ENCODE measurements around the gene CRACR2B. TPM values are rescaled to one million over a fixed set of nuclear protein-coding genes. Genes with fewer than 3 reads are reported as not detected.

CRACR2B gene
- total and polyA plus RNA-seq, 2 of the 13 experiments (the other 11 are each of a cell fraction or from before 2014, with no cell fraction given), result 14.9 to 21.0 TPM

DNA sequence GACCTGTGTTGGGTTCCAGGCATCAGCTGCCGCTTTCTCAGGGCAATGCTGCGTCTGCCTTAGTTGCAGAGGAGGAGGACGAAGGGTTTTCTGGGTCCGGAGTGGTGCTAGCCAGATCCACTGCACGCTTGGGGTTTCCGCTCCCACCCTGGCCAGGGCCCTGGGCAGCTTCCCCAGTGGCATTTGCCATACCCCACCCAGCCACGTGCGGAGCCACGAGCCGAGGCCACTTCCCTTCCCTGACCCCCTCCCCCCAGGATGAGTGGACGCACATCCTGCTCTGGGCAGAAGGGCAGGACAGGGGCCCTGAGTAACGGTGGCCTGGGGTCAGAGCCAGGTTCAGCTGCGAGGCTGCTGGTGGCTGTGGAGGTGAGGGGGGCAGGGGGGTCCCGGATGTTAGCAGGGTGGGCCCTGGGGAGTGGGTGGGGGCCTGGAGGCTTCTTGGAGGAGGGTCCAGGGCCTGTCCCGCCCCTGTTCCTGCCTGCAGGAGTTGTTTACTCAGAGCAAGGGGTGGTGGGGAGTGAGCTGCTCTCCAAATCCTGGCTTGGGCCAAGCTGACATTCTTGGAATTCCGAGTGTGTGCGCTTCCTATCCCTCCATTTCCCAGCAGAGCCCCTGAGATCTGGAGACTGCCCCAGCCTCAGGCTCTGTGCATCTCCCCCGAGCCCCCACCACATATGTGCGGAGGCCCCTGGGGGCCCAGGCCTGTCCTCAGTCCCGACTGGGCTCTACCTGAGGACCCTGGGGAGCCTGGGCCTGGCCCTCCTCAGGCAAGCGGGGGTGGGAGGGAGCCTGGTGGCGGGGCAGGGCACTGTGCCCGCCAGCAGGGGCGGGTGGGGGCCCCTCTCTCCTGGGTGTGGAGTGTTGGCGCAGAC is 16.3 kb downstream of the CRACR2B start (continued):
- TF ChIP-seq, protein P1, sequence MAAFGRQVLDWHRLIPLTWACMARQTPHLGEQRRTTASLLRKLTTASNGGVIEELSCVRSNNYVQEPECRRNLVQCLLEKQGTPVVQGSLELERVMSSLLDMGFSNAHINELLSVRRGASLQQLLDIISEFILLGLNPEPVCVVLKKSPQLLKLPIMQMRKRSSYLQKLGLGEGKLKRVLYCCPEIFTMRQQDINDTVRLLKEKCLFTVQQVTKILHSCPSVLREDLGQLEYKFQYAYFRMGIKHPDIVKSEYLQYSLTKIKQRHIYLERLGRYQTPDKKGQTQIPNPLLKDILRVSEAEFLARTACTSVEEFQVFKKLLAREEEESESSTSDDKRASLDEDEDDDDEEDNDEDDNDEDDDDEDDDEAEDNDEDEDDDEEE (CRISPR knock-in tag; IDR thresholded peaks at IDR 0.05), result no peak
- TF ChIP-seq THAP11 (CRISPR knock-in tag; IDR thresholded peaks at IDR 0.05), result peak; percentile 41; the same call in 1 of the 2 replicates
- TF ChIP-seq, protein P2, sequence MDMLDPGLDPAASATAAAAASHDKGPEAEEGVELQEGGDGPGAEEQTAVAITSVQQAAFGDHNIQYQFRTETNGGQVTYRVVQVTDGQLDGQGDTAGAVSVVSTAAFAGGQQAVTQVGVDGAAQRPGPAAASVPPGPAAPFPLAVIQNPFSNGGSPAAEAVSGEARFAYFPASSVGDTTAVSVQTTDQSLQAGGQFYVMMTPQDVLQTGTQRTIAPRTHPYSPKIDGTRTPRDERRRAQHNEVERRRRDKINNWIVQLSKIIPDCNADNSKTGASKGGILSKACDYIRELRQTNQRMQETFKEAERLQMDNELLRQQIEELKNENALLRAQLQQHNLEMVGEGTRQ (IDR thresholded peaks at IDR 0.05; ENCODE audit: low read depth, low read length), result no peak
- TF ChIP-seq, protein P2 (CRISPR knock-in tag; IDR thresholded peaks at IDR 0.05; ENCODE audit: borderline replicate concordance), result no peak
- no peak for TF ChIP-seq ZNF790 (CRISPR knock-in tag; IDR thresholded peaks at IDR 0.05; ENCODE audit: borderline replicate concordance)
- TF ChIP-seq ZMYM4 (CRISPR knock-in tag; IDR thresholded peaks at IDR 0.05), result 0 out of 2 replicates have a peak, but pooled peaks have one; percentile 27
- no peak; the same call in 1 of the 2 replicates for TF ChIP-seq ZNF331 (CRISPR knock-in tag; IDR thresholded peaks at IDR 0.05)
- no peak for TF ChIP-seq KAT2B (IDR thresholded peaks at IDR 0.05; ENCODE audit: borderline replicate concordance, low read depth, low read length)
- TF ChIP-seq, protein P3, sequence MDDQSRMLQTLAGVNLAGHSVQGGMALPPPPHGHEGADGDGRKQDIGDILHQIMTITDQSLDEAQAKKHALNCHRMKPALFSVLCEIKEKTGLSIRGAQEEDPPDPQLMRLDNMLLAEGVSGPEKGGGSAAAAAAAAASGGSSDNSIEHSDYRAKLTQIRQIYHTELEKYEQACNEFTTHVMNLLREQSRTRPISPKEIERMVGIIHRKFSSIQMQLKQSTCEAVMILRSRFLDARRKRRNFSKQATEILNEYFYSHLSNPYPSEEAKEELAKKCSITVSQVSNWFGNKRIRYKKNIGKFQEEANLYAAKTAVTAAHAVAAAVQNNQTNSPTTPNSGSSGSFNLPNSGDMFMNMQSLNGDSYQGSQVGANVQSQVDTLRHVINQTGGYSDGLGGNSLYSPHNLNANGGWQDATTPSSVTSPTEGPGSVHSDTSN (CRISPR knock-in tag; IDR thresholded peaks at IDR 0.05; ENCODE audit: borderline replicate concordance), result no peak
- no peak for TF ChIP-seq IKZF1 (IDR thresholded peaks at IDR 0.05)
- no peak for TF ChIP-seq MAFF (IDR thresholded peaks at IDR 0.05; ENCODE audit: low read depth, low read length)
- TF ChIP-seq ARNT (IDR thresholded peaks at IDR 0.05), result no peak
- TF ChIP-seq TARDBP (CRISPR knock-in tag; IDR thresholded peaks at IDR 0.05), result peak; percentile 63; the same call in 1 of the 2 replicates
- no peak for TF ChIP-seq PLRG1 (conservative IDR thresholded peaks at IDR 0.05)
- no peak for TF ChIP-seq REXO4 (CRISPR knock-in tag; IDR thresholded peaks at IDR 0.05; ENCODE audit: borderline replicate concordance)
- TF ChIP-seq LCORL (IDR thresholded peaks at IDR 0.05), result peak; percentile 60; the same call in 1 of the 2 replicates
- peak; percentile 97 for TF ChIP-seq LCORL (CRISPR knock-in tag; IDR thresholded peaks at IDR 0.05)
- peak; percentile 52; the same call in 1 of the 2 replicates for TF ChIP-seq NCOA2 (CRISPR knock-in tag; IDR thresholded peaks at IDR 0.05)
- TF ChIP-seq ZNF383 (CRISPR knock-in tag; IDR thresholded peaks at IDR 0.05; ENCODE audit: borderline replicate concordance), result no peak
- TF ChIP-seq NFE2 (CRISPR knock-in tag; IDR thresholded peaks at IDR 0.05), result no peak
- TF ChIP-seq, protein P4, sequence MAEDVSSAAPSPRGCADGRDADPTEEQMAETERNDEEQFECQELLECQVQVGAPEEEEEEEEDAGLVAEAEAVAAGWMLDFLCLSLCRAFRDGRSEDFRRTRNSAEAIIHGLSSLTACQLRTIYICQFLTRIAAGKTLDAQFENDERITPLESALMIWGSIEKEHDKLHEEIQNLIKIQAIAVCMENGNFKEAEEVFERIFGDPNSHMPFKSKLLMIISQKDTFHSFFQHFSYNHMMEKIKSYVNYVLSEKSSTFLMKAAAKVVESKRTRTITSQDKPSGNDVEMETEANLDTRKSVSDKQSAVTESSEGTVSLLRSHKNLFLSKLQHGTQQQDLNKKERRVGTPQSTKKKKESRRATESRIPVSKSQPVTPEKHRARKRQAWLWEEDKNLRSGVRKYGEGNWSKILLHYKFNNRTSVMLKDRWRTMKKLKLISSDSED (CRISPR knock-in tag; IDR thresholded peaks at IDR 0.05), result no peak
- TF ChIP-seq TSC22D2 (CRISPR knock-in tag; IDR thresholded peaks at IDR 0.05; ENCODE audit: borderline replicate concordance), result no peak
- peak; percentile 80 for TF ChIP-seq BHLHE40 (IDR thresholded peaks at IDR 0.05; ENCODE audit: low read length)
- TF ChIP-seq, protein P5, sequence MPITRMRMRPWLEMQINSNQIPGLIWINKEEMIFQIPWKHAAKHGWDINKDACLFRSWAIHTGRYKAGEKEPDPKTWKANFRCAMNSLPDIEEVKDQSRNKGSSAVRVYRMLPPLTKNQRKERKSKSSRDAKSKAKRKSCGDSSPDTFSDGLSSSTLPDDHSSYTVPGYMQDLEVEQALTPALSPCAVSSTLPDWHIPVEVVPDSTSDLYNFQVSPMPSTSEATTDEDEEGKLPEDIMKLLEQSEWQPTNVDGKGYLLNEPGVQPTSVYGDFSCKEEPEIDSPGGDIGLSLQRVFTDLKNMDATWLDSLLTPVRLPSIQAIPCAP (CRISPR knock-in tag; IDR thresholded peaks at IDR 0.05; ENCODE audit: low read depth), result no peak
- TF ChIP-seq GTF3A (CRISPR knock-in tag; conservative IDR thresholded peaks at IDR 0.05), result no peak
- TF ChIP-seq ZNF746 (CRISPR knock-in tag; IDR thresholded peaks at IDR 0.05), result no peak

All from HepG2 (cell line).